Parathyroid adenoma (tissue), 2 donors: ENCODE measurements around the gene SLC4A11.
"Not testable (repeated sequence)": the region's sequence is repeated elsewhere in the genome, so short reads cannot be mapped to it uniquely, and the experiment has no call there.

Source experiments
- H2AFZ ChIP-seq: fragments of 300-600 bp; sonication (generic); one replicate; pipeline ENCODE4 v1.7.0; 2017; ENCODE audit warnings: antibody characterized with exemption, mild to moderate bottlenecking
- H3K27ac ChIP-seq: fragments of 300-600 bp; sonication (generic); one replicate; pipeline ENCODE4 v1.7.0; 2017
- H3K27me3 ChIP-seq: fragments of 300-600 bp; sonication (generic); one replicate; pipeline ENCODE4 v1.7.0; 2017; ENCODE audit warnings: low read length; ENCODE audit not compliant: control insufficient read depth, insufficient read depth
- H3K36me3 ChIP-seq: fragments of 300-600 bp; sonication (generic); one replicate; pipeline ENCODE4 v1.7.0; 2017; ENCODE audit warnings: low read length; ENCODE audit not compliant: control insufficient read depth, insufficient read depth
- H3K4me1 ChIP-seq: fragments of 300-600 bp; sonication (generic); one replicate; pipeline ENCODE4 v1.7.0; 2017; ENCODE audit warnings: control low read depth
- H3K4me2 ChIP-seq: fragments of 300-600 bp; sonication (generic); one replicate; pipeline ENCODE4 v1.7.0; 2017; ENCODE audit warnings: low read length
- H3K4me3 ChIP-seq: fragments of 300-600 bp; sonication (generic); one replicate; pipeline ENCODE4 v1.7.0; 2017; ENCODE audit warnings: low read depth, low read length
- H3K79me2 ChIP-seq: fragments of 300-600 bp; sonication (generic); one replicate; pipeline ENCODE4 v1.7.0; 2017; ENCODE audit warnings: control low read depth
- H3K9ac ChIP-seq: fragments of 300-600 bp; sonication (generic); one replicate; pipeline ENCODE4 v1.7.0; 2017; ENCODE audit warnings: mild to moderate bottlenecking
- H3K9me3 ChIP-seq: fragments of 300-600 bp; sonication (generic); one replicate; pipeline ENCODE4 v1.7.0; 2017; ENCODE audit warnings: low read length; ENCODE audit not compliant: control insufficient read depth
- CTCF ChIP-seq: fragments of 300-600 bp; sonication (generic); IDR thresholded peaks from one replicate; pipeline ENCODE4 v1.7.0; 2017; ENCODE audit warnings: antibody characterized with exemption, mild to moderate bottlenecking
- donor health status: primary hyperparathyroidism.

Gene SLC4A11

GRCh38 chr20:3183896-3184612 lies 54.9 kb downstream of the SLC4A11 start:
- Histone ChIP-seq H3K9ac (no peak overlapping the region), H3K27me3 (no peaks in the 10 kb centered on the region), H3K27ac (no peak overlapping the region), H3K4me2 (no peak overlapping the region), H3K4me1 (no peaks in the 10 kb centered on the region), H2AFZ (no peak overlapping the region), H3K9me3 (no peaks in the 10 kb centered on the region), H3K79me2 (no peaks in the 10 kb centered on the region), H3K36me3 (no peaks in the 10 kb centered on the region), H3K4me3 (no peak overlapping the region)
- TF ChIP-seq CTCF = no peak

GRCh38 chr20:3182429-3182828 lies 56.6 kb downstream of the SLC4A11 start:
- not testable (repeated sequence) for H3K36me3 ChIP-seq, H3K9ac ChIP-seq, H3K79me2 ChIP-seq

GRCh38 chr20:3181270-3181669 lies 57.7 kb downstream of the SLC4A11 start:
- Histone ChIP-seq H3K9ac (no peak overlapping the region), H3K4me1 (no peaks in the 10 kb centered on the region), H3K27me3 (no peaks in the 10 kb centered on the region), H2AFZ (no peak overlapping the region), H3K4me2 (no peak overlapping the region), H3K9me3 (no peaks in the 10 kb centered on the region), H3K4me3 (no peak overlapping the region), H3K27ac (no peak overlapping the region), H3K36me3 (no peaks in the 10 kb centered on the region), H3K79me2 (no peaks in the 10 kb centered on the region)
- TF ChIP-seq CTCF = no peak

More at GRCh38 chr20:3182429-3182828, 56.6 kb downstream of the SLC4A11 start:
- not testable (repeated sequence) for H3K4me3 ChIP-seq, H3K4me2 ChIP-seq, H3K9me3 ChIP-seq, H2AFZ ChIP-seq, H3K27ac ChIP-seq, H3K4me1 ChIP-seq, H3K27me3 ChIP-seq

GRCh38 chr20:3180319-3180718 lies 58.7 kb downstream of the SLC4A11 start:
- H3K4me2 ChIP-seq = no peak overlapping the region
- H3K36me3 ChIP-seq = no peaks in the 10 kb centered on the region
- H2AFZ ChIP-seq = no peak overlapping the region
- no peak overlapping the region for H3K9ac ChIP-seq
- TF ChIP-seq CTCF = no peak
- H3K9me3 ChIP-seq = no peaks in the 10 kb centered on the region
- no peak overlapping the region for H3K27ac ChIP-seq
- H3K79me2 ChIP-seq = no peaks in the 10 kb centered on the region
- H3K27me3 ChIP-seq = no peaks in the 10 kb centered on the region
- H3K4me3 ChIP-seq = no peak overlapping the region
- peaks cover 2% of the 10 kb centered on the region for H3K4me1 ChIP-seq

GRCh38 chr20:3177746-3178485 lies 61.1 kb downstream of the SLC4A11 start:
- Histone ChIP-seq H3K36me3 (no peaks in the 10 kb centered on the region), H3K9ac (no peak overlapping the region), H3K4me1 (peaks cover 2% of the 10 kb centered on the region), H3K79me2 (no peaks in the 10 kb centered on the region), H3K27ac (no peak overlapping the region), H3K9me3 (no peaks in the 10 kb centered on the region), H3K4me3 (no peak overlapping the region), H3K4me2 (no peak overlapping the region), H3K27me3 (no peaks in the 10 kb centered on the region), H2AFZ (no peak overlapping the region)
- TF ChIP-seq CTCF = no peak
